Measurements from ENCODE around the gene HSD3B2. TPM values are rescaled to one million over a fixed set of nuclear protein-coding genes. Genes with fewer than 3 reads are reported as not detected.

The HSD3B2 gene
- total RNA-seq, 6 experiments from 2014 or later: not detected

- Mint-ChIP-seq H3K4me1 (ENCODE audit: low read depth) (peaks cover 8% of the 10 kb centered on the region), H3K36me3 (ENCODE audit: low read depth) (no peaks in the 10 kb centered on the region), H3K4me3 (no peak overlapping the region), H3K9me3 (no peaks in the 10 kb centered on the region), H3K27me3 (ENCODE audit: insufficient read depth) (peaks cover 11% of the 10 kb centered on the region), H3K27ac (no peak overlapping the region)
- no peak for DNase-seq
- TF ChIP-seq, protein P1, sequence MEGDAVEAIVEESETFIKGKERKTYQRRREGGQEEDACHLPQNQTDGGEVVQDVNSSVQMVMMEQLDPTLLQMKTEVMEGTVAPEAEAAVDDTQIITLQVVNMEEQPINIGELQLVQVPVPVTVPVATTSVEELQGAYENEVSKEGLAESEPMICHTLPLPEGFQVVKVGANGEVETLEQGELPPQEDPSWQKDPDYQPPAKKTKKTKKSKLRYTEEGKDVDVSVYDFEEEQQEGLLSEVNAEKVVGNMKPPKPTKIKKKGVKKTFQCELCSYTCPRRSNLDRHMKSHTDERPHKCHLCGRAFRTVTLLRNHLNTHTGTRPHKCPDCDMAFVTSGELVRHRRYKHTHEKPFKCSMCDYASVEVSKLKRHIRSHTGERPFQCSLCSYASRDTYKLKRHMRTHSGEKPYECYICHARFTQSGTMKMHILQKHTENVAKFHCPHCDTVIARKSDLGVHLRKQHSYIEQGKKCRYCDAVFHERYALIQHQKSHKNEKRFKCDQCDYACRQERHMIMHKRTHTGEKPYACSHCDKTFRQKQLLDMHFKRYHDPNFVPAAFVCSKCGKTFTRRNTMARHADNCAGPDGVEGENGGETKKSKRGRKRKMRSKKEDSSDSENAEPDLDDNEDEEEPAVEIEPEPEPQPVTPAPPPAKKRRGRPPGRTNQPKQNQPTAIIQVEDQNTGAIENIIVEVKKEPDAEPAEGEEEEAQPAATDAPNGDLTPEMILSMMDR (IDR thresholded peaks at IDR 0.05): peak; percentile 21; the same call in 1 of the 2 replicates
Observed at GRCh38 chr1:119449971-119450370, 35.0 kb downstream of the HSD3B2 start.

DNA sequence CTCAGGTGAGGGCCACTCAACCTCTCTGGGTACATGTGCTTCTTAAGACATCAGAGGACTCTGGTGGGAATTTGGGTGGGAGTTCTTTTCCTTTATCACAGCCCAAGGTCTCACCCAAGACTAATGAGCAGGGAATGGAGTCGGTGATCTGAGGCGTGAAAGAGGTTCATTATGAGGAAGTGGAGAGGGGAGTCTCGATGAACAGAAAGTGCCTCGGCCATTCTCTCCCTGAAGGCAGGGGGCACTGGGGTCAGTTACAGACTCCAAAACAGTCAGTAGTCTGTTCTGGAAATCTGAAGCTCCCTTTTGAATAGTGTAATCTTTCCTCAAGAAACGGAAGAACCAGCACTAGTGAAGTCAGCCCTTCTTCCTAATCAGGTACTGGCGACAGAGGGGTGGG is 36.2 kb downstream of the HSD3B2 start:
- H3K36me3 Mint-ChIP-seq (ENCODE audit: low read depth): no peaks in the 10 kb centered on the region
- H3K4me1 Mint-ChIP-seq (ENCODE audit: low read depth): peaks cover 8% of the 10 kb centered on the region
- TF ChIP-seq, protein P1 (IDR thresholded peaks at IDR 0.05): no peak
- no peaks in the 10 kb centered on the region for H3K9me3 Mint-ChIP-seq
- H3K27ac Mint-ChIP-seq: no peak overlapping the region
- peaks cover 13% of the 10 kb centered on the region for H3K27me3 Mint-ChIP-seq (ENCODE audit: insufficient read depth)
- DNase-seq: no peak
- H3K4me3 Mint-ChIP-seq: no peak overlapping the region

DNA sequence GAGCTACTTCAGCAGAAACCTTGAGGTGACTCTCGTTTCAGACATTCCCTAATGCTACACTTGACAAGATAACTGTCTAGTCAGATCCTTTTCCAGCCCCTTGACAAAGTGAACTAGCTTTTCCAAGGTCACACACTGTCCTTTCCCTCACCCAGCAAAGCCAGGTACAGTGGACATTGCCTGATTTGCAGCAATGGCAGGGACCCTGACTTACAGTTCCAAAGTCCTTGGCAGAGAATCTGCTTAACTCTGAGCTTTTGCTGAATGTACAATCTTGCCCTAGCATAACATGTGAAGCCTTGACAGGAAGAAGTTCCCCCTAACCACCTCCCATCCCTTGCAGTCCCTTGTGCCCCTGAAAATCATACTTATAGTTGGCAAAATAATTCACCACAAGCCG is 37.1 kb downstream of the HSD3B2 start:
- Mint-ChIP-seq H3K9me3 (no peaks in the 10 kb centered on the region), H3K36me3 (ENCODE audit: low read depth) (no peaks in the 10 kb centered on the region), H3K27me3 (ENCODE audit: insufficient read depth) (peaks cover 15% of the 10 kb centered on the region), H3K4me3 (no peak overlapping the region), H3K4me1 (ENCODE audit: low read depth) (peaks cover 8% of the 10 kb centered on the region), H3K27ac (no peak overlapping the region)
- DNase-seq: no peak
- TF ChIP-seq, protein P1 (IDR thresholded peaks at IDR 0.05): no peak

GRCh38 chr1:119453021-119453420 is 38.1 kb downstream of the HSD3B2 start:
- peaks cover 8% of the 10 kb centered on the region for H3K4me1 Mint-ChIP-seq (ENCODE audit: low read depth)
- no peak overlapping the region for H3K4me3 Mint-ChIP-seq
- H3K27ac Mint-ChIP-seq: no peak overlapping the region
- H3K9me3 Mint-ChIP-seq: no peaks in the 10 kb centered on the region
- TF ChIP-seq, protein P1 (IDR thresholded peaks at IDR 0.05): no peak
- no peaks in the 10 kb centered on the region for H3K36me3 Mint-ChIP-seq (ENCODE audit: low read depth)
- H3K27me3 Mint-ChIP-seq (ENCODE audit: insufficient read depth): peaks cover 12% of the 10 kb centered on the region
- peak; percentile 52 for DNase-seq

DNA sequence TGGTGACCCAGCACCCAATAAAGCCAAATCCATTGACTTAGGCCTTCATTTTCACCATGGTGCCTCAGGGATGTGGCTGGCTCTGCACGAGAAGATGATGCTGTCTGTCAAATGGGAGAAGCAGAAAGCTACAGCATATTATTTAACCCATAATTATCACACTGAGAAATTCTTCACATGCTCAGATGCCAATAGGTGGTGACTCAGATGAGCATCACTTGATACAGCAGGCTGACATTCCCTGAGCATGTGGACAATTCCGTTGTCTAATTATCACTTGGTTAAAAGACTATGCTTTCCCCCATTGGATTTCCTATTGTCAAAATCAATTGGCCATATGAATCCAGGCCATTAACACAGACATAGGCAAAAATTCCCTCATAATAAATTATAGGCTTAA is 48.0 kb downstream of the HSD3B2 start:
- no peak for DNase-seq
- no peak overlapping the region for H3K27ac Mint-ChIP-seq
- H3K9me3 Mint-ChIP-seq: no peaks in the 10 kb centered on the region
- H3K4me1 Mint-ChIP-seq (ENCODE audit: low read depth): no peaks in the 10 kb centered on the region
- TF ChIP-seq, protein P1 (IDR thresholded peaks at IDR 0.05): no peak
- H3K27me3 Mint-ChIP-seq (ENCODE audit: insufficient read depth): peaks cover 3% of the 10 kb centered on the region; the same call in 1 of the 2 replicates
- no peak overlapping the region for H3K4me3 Mint-ChIP-seq
- H3K36me3 Mint-ChIP-seq (ENCODE audit: low read depth): no peaks in the 10 kb centered on the region

DNA sequence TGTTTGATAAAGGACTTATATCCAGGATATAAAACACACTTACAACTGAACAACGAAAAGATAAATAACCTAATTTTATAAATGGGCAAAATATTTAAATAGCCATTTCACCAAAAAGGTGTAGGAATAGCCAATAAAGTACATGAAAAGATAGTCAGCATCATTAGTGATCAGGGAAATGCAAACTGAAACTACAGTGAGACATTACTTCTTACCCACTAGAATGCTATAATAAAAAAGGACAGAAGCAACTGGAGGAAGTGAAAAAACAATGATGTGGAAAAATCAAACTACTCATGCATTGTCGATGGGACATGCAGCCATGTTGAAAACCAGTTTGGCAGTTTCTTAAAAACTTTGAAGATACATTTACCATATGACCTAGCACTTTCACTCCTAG is 48.6 kb downstream of the HSD3B2 start:
- Mint-ChIP-seq H3K9me3 (no peaks in the 10 kb centered on the region), H3K36me3 (ENCODE audit: low read depth) (no peaks in the 10 kb centered on the region), H3K4me1 (ENCODE audit: low read depth) (no peaks in the 10 kb centered on the region), H3K27me3 (ENCODE audit: insufficient read depth) (no peaks in the 10 kb centered on the region; the same call in 1 of the 2 replicates), H3K27ac (no peak overlapping the region), H3K4me3 (no peak overlapping the region)
- DNase-seq: no peak
- TF ChIP-seq, protein P1 (IDR thresholded peaks at IDR 0.05): no peak
